HepG2 (cell line): Measurements from ENCODE around the gene TCEA3. TPM values are rescaled to one million over a fixed set of nuclear protein-coding genes. Genes with fewer than 3 reads are reported as not detected.

Source experiments
- GZF1 ChIP-seq: sonication (generic); formaldehyde crosslinking; IDR thresholded peaks from 2 replicates; pipeline ENCODE4 v1.5.1; 2020; ENCODE audit warnings: mild to moderate bottlenecking, missing genetic modification reagents
- HOXA3 ChIP-seq: sonication (generic); formaldehyde crosslinking; IDR thresholded peaks from 2 replicates; pipeline ENCODE4 v1.5.0; 2020; ENCODE audit warnings: missing genetic modification reagents
- polyA plus RNA-seq, 8 experiments: library from polyadenylated mRNA; depleted of rRNA in 3 of 8; stranded (reverse) in 7 of 8; unstranded in 1 of 8; fragments of >200 nt; fragmentation: Illumina TruSeq in 4 of 8; extraction: Trizol in 4 of 8; gene quantifications; 2 replicates each; pipeline versions ENCODE4 v1.2.1 to v1.2.3, GENCODE V29; 2011 to 2016; ENCODE audit warnings: low read depth in 4 of 8, missing spikeins in 1 of 8, mixed read lengths in 1 of 8; ENCODE audit not compliant: insufficient read depth in 1 of 8
- total RNA-seq, 5 experiments: library from RNA; depleted of rRNA; stranded (reverse); fragments of >200 nt; fragmentation: Illumina TruSeq; extraction: Trizol; gene quantifications; 2 replicates each; pipeline ENCODE4 v1.2.3, GENCODE V29; 2016; ENCODE audit warnings: low read depth in 1 of 5
- TF ChIP-seq, protein P1 (sequence below): fragments of 450-650 bp; IDR thresholded peaks from 2 replicates; pipeline ENCODE4 v1.6.1; 2017; ENCODE audit warnings: mild to moderate bottlenecking
- TF ChIP-seq, protein P2 (sequence below): sonication (generic); formaldehyde crosslinking; IDR thresholded peaks from 2 replicates; pipeline ENCODE4 v1.4.0; 2020; ENCODE audit warnings: mild to moderate bottlenecking, missing genetic modification reagents
- TF ChIP-seq, protein P3 (sequence below): sonication (generic); formaldehyde crosslinking; IDR thresholded peaks from 2 replicates; pipeline ENCODE4 v1.4.0; 2020; ENCODE audit warnings: missing genetic modification reagents
- TF ChIP-seq, protein P4 (sequence below): sonication (generic); formaldehyde crosslinking; IDR thresholded peaks from 2 replicates; pipeline ENCODE4 v1.5.0; 2020; ENCODE audit warnings: mild to moderate bottlenecking, missing genetic modification reagents, borderline replicate concordance
- TF ChIP-seq, protein P5 (sequence below): sonication (generic); formaldehyde crosslinking; conservative IDR thresholded peaks from 2 replicates; pipeline ENCODE4 v1.8.1; 2023; ENCODE audit warnings: missing genetic modification reagents

TCEA3 gene
- total and polyA plus RNA-seq, 2 of the 13 experiments (the other 11 are each of a cell fraction or from before 2014, with no cell fraction given) = 55.5 to 84.6 TPM

DNA sequence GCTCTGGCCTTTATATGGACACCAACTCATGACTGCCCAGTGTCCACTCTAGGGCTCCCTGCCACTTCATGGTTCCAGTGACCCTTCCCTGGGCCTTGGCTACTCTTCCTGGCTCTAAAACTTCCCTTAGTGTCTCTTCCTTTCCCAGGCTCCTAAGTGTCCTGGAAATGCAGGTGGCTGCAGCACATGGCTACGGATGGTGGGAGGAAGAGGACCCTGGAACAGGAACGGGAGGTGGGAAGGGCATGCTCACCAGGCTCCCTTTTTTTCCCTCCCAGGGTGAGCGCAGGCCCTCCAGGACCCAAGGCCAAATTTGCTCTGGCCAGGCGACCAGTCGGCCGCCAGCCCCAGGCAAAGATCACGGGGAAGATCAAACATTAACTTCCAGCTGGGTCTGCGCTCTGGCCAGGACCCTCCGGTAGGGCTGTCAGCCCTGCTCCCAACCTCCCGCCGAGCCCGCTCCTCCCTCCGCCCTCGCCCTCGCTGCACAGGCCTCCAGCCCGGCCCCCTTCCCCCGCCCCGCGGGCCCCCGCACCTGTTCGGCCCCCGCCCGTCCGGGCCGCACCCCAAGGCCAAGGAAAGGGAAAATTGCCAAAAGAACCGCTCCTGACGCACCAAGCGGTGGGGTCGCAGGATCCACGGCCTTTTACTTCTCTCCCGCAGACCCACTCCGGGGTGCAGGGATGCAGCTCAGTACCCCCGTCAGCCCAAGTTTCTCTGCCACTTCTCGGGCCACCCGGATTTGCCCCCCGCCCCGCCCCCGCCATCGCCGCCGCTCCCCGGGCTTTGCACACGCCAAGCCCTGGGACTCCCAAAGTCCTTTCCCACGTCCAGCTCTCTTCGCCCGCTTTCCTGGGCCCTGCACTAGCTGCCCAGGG is 894 bp downstream of the TCEA3 start (continued):
- TF ChIP-seq, protein P1, sequence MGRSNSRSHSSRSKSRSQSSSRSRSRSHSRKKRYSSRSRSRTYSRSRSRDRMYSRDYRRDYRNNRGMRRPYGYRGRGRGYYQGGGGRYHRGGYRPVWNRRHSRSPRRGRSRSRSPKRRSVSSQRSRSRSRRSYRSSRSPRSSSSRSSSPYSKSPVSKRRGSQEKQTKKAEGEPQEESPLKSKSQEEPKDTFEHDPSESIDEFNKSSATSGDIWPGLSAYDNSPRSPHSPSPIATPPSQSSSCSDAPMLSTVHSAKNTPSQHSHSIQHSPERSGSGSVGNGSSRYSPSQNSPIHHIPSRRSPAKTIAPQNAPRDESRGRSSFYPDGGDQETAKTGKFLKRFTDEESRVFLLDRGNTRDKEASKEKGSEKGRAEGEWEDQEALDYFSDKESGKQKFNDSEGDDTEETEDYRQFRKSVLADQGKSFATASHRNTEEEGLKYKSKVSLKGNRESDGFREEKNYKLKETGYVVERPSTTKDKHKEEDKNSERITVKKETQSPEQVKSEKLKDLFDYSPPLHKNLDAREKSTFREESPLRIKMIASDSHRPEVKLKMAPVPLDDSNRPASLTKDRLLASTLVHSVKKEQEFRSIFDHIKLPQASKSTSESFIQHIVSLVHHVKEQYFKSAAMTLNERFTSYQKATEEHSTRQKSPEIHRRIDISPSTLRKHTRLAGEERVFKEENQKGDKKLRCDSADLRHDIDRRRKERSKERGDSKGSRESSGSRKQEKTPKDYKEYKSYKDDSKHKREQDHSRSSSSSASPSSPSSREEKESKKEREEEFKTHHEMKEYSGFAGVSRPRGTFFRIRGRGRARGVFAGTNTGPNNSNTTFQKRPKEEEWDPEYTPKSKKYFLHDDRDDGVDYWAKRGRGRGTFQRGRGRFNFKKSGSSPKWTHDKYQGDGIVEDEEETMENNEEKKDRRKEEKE = no peak
- TF ChIP-seq, protein P2, sequence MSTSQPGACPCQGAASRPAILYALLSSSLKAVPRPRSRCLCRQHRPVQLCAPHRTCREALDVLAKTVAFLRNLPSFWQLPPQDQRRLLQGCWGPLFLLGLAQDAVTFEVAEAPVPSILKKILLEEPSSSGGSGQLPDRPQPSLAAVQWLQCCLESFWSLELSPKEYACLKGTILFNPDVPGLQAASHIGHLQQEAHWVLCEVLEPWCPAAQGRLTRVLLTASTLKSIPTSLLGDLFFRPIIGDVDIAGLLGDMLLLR (CRISPR knock-in tag) = peak; percentile 73; the same call in 1 of the 2 replicates
- TF ChIP-seq, protein P3, sequence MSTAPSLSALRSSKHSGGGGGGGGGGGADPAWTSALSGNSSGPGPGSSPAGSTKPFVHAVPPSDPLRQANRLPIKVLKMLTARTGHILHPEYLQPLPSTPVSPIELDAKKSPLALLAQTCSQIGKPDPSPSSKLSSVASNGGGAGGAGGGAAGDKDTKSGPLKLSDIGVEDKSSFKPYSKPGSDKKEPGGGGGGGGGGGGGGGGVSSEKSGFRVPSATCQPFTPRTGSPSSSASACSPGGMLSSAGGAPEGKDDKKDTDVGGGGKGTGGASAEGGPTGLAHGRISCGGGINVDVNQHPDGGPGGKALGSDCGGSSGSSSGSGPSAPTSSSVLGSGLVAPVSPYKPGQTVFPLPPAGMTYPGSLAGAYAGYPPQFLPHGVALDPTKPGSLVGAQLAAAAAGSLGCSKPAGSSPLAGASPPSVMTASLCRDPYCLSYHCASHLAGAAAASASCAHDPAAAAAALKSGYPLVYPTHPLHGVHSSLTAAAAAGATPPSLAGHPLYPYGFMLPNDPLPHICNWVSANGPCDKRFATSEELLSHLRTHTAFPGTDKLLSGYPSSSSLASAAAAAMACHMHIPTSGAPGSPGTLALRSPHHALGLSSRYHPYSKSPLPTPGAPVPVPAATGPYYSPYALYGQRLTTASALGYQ (CRISPR knock-in tag) = peak; percentile 48; the same call in 1 of the 2 replicates
- TF ChIP-seq, protein P4, sequence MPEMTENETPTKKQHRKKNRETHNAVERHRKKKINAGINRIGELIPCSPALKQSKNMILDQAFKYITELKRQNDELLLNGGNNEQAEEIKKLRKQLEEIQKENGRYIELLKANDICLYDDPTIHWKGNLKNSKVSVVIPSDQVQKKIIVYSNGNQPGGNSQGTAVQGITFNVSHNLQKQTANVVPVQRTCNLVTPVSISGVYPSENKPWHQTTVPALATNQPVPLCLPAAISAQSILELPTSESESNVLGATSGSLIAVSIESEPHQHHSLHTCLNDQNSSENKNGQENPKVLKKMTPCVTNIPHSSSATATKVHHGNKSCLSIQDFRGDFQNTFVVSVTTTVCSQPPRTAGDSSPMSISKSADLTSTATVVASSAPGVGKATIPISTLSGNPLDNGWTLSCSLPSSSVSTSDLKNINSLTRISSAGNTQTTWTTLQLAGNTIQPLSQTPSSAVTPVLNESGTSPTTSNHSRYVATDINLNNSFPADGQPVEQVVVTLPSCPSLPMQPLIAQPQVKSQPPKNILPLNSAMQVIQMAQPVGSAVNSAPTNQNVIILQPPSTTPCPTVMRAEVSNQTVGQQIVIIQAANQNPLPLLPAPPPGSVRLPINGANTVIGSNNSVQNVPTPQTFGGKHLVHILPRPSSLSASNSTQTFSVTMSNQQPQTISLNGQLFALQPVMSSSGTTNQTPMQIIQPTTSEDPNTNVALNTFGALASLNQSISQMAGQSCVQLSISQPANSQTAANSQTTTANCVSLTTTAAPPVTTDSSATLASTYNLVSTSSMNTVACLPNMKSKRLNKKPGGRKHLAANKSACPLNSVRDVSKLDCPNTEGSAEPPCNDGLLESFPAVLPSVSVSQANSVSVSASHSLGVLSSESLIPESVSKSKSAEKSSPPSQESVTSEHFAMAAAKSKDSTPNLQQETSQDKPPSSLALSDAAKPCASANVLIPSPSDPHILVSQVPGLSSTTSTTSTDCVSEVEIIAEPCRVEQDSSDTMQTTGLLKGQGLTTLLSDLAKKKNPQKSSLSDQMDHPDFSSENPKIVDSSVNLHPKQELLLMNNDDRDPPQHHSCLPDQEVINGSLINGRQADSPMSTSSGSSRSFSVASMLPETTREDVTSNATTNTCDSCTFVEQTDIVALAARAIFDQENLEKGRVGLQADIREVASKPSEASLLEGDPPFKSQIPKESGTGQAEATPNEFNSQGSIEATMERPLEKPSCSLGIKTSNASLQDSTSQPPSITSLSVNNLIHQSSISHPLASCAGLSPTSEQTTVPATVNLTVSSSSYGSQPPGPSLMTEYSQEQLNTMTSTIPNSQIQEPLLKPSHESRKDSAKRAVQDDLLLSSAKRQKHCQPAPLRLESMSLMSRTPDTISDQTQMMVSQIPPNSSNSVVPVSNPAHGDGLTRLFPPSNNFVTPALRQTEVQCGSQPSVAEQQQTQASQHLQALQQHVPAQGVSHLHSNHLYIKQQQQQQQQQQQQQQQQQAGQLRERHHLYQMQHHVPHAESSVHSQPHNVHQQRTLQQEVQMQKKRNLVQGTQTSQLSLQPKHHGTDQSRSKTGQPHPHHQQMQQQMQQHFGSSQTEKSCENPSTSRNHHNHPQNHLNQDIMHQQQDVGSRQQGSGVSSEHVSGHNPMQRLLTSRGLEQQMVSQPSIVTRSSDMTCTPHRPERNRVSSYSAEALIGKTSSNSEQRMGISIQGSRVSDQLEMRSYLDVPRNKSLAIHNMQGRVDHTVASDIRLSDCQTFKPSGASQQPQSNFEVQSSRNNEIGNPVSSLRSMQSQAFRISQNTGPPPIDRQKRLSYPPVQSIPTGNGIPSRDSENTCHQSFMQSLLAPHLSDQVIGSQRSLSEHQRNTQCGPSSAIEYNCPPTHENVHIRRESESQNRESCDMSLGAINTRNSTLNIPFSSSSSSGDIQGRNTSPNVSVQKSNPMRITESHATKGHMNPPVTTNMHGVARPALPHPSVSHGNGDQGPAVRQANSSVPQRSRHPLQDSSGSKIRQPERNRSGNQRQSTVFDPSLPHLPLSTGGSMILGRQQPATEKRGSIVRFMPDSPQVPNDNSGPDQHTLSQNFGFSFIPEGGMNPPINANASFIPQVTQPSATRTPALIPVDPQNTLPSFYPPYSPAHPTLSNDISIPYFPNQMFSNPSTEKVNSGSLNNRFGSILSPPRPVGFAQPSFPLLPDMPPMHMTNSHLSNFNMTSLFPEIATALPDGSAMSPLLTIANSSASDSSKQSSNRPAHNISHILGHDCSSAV = no peak
- TF ChIP-seq, protein P5, sequence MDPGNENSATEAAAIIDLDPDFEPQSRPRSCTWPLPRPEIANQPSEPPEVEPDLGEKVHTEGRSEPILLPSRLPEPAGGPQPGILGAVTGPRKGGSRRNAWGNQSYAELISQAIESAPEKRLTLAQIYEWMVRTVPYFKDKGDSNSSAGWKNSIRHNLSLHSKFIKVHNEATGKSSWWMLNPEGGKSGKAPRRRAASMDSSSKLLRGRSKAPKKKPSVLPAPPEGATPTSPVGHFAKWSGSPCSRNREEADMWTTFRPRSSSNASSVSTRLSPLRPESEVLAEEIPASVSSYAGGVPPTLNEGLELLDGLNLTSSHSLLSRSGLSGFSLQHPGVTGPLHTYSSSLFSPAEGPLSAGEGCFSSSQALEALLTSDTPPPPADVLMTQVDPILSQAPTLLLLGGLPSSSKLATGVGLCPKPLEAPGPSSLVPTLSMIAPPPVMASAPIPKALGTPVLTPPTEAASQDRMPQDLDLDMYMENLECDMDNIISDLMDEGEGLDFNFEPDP = no peak
- TF ChIP-seq GZF1 (CRISPR knock-in tag) (no peak), HOXA3 (CRISPR knock-in tag) (peak; percentile 53; the same call in 1 of the 2 replicates)
